ENCODE data around the gene GNAI2.
"Not testable (repeated sequence)": the region's sequence is repeated elsewhere in the genome, so short reads cannot be mapped to it uniquely, and the experiment has no call there.

The GNAI2 gene

DNA sequence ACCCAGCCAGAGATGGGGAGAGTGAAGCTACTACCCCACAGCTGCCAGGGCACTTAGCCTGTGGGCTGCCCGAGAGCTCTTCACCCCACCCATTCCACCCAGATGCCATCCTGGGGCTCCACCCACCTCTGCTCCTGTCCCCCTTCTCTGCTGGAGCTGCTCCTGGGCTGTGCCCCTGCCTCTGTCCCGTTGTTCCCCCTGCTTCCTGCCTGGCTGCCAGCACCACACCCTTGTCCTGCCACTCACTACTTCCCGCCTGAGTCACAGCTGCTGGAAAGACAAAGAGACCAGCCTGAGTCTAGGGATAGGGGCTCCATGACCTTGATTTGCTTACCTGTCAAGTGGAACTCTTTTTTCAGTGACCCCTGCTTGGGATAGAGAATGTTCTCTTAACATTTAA is 12.4 kb downstream of the GNAI2 start:
- no peak for DNase-seq

DNA sequence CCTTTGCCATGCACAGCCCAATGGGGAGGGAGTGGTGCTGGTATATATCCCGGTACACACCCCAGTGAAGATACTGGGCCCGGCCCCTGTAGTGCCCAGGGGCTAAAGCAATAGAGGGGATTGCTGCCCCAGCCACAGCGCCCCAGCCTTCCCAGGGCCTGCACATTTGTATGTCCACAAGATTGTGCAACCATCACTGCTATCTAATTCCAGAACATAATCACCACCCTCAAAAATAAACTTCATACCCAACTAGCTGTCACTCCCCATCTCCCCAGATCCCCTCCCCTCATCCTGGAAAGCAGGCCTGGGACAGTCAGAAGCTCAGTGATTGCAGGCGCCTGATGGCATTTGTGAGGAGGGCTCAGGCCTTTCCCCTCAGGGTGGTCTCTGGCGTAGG is 13.5 kb downstream of the GNAI2 start:
- no peak for DNase-seq

DNA sequence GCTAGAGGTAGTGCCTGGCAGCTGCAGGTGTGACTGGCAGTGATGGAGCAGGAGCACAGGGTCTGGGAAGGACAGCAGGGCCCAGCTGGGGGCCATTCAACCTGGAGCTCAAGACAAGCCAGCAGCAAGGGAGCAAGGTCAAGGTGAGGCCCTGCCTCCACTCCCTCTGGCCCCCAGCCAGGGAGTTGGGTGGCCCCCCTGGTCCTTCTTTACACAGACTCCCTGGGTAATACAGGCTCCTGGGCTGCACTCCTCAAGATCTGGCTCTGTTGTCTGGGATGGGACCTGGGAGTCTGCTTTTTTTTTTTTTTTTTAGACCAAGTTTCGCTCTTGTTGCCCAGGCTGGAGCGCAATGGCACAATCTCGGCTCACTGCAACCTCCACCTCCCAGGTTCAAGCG is 14.5 kb downstream of the GNAI2 start:
- no peak for DNase-seq

DNA sequence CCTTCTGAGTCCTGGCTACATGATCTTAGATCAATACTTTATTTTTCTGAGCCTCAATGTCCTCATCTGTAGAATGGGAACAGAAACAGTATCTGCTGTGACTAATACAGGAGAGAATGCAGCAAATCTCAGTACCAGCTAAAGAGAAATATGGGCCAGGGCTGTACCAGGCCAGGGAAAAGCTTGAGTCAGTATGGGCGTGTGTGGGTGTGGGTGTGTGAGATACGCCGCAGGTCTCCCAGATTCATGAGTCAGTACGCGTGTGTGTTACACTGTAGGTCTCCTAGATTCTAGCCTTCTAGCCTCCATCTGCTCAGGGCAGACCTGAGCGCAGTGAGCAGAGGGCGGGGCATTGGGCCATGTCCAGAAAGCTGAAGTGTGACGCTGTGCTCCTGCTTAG is 15.2 kb downstream of the GNAI2 start:
- no peak for DNase-seq

DNA sequence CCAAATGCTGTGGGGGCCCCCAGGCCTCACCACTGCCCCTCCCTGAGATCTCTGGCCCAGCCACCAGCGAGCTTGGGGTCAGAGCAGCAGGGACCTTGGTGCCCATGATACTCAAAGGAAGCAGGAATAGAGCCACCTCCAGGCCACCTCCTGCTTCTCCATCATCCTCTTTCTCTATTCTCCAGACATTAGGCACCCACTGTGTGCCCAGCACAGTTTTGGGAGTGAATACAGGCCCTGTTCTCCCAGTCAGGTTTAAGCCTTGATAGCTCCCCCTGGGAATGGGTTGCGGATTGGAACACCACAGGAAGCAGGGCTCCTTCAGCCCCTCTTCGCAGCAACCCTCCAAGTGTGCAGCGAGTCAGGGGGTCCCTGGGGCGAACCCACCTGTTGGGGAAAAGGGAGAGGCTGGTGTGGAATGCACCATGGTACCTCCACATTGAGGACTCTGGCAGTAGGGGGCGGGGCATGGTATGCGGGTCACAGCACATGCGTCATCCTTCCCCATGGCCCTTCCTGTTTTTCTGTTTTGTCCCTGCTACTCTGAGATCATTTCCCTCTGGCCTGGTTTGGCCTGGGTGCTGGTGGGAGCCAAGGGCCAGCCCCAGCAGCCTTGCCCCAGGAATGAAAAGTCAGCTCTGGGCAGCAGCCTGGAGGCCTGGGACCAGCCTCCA is 18.7 kb downstream of the GNAI2 start:
- no peak for DNase-seq

DNA sequence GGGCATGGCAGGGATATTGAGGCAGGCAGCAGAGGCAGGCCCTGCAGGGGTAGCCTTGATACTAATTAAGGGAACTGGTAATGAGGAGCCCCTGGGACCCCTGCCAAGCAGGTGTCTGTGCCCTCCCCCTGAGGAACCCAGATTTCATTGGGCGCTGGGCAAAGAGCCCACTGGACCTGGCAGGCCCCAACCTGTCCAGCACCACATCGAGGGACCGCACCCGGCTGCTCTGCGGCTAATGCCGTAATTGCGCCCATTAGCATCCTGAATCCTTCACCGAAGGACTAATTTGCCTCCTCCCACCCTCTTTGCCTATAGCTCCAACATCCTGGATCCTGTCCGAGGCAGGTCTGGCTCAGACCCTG is 19.2 kb downstream of the GNAI2 start:
- peak; percentile 94 for DNase-seq

DNA sequence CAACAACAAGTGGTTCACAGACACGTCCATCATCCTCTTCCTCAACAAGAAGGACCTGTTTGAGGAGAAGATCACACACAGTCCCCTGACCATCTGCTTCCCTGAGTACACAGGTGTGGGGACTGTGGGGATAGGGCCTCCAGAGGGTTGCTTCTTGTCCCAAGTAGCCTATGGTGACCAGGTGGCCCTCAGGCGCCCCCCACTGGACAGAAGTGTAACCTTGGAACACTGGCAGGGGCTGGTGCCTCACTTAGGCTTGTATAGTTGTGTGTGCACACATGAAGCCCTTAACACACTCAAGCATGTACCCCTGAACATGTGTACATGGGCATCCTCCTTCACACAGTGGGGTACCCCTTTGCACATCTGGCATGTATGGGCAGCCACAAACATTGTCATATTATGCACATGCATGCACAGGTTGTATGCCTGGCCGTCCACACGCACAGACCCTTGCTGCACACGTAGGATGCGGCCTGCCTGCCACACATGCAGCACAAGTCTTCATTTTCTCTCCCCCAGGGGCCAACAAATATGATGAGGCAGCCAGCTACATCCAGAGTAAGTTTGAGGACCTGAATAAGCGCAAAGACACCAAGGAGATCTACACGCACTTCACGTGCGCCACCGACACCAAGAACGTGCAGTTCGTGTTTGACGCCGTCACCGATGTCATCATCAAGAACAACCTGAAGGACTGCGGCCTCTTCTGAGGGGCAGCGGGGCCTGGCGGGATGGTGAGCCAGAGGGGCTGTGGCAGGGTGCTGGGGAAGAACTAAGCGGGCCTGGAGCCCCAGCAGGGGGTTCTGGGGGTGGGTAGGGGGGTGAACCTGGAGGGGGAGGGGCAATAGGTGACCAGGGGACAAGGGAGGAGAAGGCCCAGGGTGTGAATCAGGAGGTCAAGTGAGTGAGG is 21.2 kb downstream of the GNAI2 start:
- DNase-seq, result no peak

DNA sequence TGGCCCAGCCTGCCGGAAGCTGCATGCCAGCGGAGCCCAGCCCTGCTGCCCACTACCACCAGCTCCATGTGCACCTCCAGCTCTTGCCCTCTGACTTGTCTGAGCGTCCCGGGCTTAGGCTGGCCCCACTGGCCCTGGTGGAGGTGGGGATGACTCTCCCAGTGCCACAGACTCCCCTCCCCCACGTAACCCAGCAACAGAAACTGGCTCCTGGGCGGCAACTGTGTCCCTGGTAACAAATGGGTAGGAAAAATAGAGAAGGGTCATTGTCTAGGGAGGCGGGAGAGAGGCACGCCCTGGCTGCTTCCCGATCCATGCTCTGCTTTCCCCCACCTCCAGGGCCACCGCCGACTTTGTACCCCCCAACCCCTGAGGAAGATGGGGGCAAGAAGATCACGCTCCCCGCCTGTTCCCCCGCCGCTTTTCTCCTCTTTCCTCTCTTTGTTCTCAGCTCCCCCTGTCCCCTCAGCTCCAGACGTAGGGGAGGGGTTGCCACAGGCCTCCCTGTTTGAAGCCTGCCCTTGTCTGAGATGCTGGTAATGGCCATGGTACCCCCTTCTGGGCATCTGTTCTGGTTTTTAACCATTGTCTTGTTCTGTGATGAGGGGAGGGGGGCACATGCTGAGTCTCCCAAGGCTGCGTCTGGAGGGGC is 22.2 kb downstream of the GNAI2 start:
- DNase-seq, result no peak

DNA sequence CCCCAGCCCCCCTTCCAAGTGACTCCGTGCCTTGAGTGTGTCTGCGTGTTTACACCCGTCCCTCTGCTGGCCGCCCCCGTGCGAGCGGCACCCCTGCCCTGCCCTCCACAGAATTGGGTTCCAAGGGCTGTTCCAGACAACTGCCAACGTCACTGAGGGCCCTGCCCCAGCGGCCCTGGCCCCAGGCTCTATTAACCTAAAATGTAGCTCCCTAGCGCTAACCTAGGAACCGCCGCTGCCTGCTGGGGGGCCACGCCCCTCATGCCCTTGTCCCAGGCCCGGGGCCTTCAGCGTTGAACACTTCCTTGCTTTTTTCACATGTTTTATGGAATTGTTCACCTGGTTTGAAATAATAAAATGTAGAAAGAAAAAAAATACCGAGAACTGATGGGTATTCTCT is 23.0 kb downstream of the GNAI2 start:
- no peak for DNase-seq

DNA sequence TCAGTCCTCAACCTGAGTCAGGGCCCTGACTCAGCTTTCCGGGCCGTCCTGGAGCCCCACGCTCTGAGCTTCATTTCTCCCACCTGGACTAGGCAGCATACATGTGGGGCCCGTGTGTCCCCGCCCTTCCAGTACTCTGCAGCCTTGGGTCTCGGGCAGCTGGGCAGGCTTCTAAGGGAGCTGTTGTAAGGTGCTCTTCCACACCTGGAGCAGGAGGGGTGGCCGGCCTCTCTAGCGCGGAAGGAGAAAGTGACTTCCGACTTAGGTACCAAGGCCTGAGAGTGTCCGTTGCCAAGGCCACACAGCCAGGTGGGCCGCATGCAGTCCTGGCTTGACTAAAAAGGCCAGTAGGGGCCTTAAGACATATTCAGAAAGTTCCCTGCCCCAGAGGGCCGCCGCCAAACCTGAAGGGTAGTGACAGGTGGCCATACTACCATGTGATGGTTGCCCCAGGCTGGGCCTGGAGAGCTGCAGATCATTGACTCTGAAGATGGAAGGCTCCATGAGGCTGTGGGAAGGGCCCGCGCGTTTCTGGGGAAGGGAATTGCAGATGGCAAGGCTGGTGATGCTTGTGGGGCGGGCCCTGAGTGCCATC is 23.5 kb downstream of the GNAI2 start:
- DNase-seq, result no peak

DNA sequence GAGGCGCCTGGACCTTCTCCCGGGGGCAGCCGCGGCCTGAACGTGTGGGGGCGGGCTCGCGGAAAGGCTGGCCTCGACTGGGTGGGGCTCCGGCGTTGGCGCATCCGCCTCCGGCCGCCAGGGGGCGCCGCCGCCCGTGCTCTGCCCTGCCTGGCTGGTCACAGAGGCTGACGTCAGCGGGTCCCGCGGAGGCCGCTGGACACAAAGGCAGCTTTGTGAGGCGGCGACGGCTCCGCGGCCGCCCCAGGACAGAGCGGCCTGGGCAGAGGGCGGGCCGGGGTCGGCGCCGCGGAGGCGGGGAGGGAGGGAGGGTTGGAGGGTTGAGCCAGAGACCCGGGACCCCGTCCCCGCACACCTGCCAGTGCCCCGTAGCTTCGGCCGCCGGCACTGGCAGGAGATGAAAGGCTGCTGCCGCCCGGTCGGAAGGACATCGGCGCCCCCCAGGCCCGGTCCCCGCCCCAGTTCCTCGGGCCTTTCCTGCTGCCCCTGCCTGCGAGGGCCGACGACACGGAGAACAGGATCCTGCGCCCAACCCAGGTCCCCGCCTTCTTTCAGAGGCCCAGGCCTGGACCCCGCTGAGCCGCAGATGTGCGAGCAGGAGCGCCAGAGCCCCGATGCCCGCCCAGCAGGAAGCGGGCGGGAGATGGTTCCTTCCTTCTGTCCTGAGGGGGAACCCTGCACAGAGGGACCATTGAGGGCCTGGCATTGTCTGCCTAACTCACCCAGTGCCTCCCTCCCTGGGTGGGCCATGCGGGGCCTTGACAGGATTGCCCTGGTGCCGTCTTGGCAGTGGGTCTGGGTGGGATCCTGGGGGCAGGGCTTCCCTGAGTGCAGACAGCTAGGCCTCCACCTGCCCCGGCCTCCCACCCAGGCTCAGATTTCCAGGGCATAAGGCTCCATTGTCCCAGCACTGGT is 24.3 kb downstream of the GNAI2 start:
- peak; percentile 72 for DNase-seq

DNA sequence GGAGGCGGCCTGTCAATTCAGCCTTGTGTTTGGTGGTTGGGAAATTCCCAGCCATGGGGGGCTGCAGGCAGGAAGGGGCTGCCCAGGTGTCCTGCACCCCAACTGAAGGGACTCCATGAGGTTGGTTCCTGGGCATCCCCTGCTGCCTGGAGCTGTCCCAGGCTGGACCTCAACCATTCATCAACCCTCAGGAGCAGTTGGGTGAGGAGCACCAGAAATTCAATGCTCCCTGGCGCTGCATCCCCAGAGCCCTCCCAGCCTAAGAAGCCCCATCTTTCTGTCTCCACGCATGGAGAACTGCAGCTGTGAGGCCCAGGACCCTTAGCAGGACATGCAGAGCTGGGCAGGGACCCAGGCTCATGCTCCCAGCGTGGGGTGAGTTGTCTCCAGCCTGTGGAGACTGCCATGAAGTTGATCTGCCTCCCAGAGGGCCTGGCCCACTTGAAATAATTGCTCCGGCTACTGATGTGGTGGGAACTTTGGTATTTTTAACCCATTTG is 25.0 kb downstream of the GNAI2 start:
- DNase-seq, result no peak

DNA sequence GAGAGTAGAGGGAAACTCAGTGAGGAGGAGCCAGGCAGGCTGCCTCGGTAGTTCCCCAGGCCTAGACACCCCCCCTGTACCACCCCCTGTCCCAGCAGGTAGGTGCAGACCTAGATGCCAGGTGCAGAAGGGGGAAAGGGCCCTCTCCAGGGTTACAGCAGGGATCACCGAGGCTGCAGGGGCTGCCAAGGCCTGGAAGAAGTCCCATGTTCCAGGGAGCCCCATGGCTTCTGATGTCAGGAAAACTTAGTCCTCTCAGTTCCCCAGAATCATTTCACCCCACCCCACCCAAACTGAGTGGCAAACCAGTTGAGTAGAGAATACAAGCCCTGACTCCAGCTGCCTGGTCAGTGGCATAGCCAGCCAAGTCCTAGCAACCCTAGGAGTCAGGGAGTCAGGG is 25.5 kb downstream of the GNAI2 start:
- no peak for DNase-seq

DNA sequence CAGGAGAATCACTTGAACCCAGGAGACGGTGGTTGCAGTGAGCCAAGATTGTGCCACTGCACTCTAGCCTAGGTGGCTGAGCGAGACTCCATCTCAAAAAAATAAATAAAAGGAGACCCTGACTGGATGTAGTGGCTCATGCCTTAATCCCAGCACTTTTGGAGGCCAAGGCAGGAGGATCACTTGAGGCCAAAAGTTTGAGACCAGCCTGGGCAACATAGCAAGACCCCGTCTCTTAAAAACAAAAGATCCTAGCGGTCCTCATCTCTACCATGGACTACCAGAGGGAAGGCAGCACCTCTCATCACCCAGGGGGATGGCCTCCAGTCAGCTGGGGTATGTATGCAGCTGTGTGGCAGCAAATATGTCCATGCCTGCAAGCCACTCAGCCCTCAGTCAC is 26.2 kb downstream of the GNAI2 start:
- not testable (repeated sequence) for DNase-seq

DNA sequence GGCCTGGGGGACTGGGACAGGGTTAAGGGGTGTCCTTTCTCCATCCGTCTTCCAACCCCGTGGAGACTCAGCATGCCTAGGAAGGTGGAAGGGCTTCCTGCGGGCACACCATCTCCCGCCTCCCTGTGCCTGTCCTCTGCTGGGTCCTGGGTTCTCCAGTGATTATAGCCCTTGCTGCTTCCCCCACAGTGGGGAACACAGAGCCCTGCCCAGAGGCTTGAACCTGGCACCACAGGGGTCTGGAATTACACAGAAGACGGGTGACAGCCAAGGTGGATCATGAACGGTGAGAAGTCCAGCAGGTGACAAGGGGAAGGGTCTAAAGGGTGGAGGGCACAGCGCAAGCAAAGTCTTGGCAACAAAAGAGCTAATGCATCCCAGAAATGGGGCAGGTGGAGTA is 26.8 kb downstream of the GNAI2 start:
- no peak for DNase-seq

DNA sequence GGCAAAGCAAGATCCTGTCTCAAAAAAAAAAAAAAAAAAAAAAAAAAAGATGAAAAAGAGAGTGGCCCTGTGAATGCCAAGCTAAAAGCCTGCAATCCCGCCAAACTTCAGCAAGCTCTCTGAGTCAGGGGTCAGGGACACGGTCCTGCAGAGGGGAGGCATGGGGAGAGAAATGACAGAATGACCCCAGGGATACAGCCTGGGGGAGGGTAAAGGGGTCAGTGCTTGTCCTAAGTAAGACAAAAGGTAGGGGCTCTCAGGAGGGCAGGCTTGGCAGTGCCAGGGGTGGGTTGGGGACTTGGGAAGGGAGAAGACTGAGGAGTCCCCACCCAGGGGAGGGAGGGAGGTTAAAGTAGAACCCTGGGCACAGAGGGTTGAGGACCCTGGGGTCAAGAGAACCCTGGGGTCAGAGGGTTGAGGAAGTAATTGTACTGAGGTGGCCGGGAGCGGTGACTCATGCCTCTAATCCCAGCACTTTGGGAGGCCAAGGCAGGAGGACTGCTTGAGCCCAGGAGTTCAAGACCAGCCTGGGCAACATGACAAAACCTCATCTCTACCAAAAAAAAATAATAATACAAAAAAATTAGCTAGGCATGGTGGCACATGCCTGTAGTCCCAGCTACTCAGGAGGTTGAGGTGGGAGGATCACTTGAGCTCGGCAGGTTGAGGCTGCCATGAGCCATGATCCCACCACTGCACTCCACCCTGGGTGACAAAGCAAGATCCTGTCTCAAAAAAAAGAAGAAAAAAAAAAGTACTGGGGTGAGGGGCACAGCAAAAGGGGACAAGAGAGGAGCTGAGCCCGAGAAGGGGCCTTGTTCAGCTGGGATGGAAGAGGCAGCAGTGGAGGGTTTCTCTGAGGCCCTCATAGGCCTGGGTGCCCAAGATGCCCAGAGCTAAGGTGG is 27.7 kb downstream of the GNAI2 start:
- DNase-seq, result no peak

DNA sequence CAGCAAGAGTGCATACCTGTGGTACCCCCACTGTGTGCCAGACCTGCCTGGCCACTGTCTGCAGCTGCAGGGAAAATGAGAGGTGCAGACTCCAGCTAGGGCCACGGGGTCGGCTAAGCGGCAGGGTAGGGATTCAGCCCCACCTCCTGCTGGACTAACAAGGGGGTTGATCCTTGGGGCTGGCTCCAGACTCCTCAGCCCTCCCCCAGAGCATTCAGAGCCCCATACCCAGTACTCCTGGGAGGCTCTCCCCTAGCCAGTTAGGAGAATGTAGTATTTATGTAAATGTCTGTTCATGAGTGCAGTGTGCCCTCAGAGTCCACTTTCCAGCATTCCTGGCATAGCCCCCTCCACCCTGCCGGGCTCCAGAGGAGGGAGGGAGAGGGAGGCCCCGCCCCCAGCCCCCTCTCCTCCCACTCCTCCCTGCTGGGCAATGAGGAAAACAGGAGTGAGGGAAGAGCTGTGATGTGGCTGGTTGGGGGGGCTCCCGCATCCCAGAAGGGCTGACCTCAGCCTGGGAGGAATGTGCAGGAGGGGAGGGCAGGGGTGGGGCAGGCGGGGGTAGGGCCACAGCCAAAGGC is 28.5 kb downstream of the GNAI2 start:
- no peak for DNase-seq

DNA sequence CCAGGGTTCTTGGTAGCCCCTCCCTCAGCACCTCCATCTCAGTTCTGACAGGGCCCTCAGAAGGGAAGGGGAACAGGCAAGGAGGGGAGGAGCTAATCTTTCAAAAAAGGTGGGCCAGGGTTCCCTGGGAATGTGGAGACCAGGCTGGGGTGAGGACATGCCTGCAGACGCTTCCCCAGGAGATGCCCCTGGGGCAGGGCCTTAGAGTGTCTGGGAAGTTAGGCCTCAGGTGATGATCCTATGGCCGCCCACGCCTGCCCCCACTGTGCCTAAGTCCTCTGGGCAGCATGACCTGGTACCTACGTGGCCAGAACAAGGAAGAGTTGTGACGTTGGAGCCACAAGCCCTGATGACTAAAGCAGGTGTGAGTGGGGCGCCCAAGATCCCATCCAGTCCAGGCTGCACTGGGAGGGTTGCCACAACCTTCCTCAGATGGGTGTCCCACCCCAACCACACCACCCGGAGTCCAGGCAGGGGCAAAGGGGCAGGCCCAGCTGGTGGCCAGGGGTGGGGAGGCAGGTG is 29.0 kb downstream of the GNAI2 start:
- DNase-seq, result no peak

DNA sequence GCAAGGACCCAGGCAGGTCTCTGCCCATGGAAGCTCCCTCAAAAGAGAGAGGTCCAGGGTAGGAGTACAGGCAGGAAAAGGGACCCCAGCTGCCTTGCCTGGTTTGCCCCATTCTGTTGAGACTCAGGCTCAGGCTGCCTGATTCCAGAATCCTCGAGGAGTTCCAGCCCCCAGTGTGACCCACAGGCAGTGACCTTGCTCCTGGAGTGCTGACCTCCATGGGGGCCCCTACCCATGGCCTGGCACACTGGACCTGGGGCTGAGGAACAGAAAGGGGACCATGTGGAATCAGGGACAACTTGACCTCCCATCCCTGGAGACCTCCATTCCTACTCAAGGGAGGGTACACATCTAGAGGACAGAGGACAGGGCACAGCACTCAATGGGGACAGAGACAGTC is 29.6 kb downstream of the GNAI2 start:
- no peak for DNase-seq

DNA sequence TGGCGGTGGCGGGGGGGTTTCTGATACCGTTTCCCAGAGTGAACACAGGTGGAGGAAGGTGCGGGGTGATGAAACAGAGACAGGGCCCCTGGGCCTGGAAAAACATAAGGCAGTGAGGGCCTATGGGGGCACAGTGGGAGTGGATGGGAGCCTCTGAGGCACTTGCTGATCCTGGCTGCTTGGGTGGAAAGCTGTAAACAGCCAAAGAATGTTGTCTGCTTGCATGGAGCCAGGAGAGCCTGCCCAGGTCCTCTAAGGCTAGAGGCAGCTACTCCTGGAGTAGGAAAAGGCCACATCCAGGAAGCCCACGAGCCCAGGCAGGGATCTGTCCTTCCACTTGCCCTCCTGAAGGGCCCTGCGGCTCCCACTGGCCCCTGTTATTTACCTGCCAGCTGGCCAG is 30.0 kb downstream of the GNAI2 start:
- no peak for DNase-seq

DNA sequence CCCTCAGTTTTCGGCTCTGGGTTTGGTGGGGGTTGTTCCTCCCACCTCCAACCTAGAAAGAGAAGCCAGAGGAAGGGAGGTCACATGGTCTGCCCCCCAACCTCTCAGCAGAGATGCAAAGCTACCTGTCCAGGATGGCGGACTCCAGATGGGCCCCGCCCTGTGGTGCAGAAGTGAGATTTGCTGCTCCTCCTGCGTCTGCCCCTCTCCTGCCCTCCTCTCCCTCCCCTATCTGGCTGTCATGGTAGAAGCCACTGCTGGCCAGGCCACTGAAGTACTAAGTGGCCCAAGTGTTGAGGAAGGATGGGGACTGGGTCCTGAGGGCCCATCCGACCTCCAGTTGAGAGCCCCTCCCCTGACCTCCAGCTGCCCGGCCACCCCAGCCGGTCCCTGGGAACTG is 30.8 kb downstream of the GNAI2 start:
- DNase-seq, result no peak
